GM19023 (cell line): ENCODE data around the gene A2M.

Experiments used
- ATAC-seq: cut with Tn5 transposase; IDR thresholded peaks from one replicate; pipeline ENCODE4 v1.9.1; 2021; ENCODE audit warnings: mild to moderate bottlenecking, moderate library complexity; ENCODE audit not compliant: unreplicated experiment

The A2M gene

GRCh38 chr12:9040484-9041186 lies 75.1 kb downstream of the A2M start:
- no peak for ATAC-seq

DNA sequence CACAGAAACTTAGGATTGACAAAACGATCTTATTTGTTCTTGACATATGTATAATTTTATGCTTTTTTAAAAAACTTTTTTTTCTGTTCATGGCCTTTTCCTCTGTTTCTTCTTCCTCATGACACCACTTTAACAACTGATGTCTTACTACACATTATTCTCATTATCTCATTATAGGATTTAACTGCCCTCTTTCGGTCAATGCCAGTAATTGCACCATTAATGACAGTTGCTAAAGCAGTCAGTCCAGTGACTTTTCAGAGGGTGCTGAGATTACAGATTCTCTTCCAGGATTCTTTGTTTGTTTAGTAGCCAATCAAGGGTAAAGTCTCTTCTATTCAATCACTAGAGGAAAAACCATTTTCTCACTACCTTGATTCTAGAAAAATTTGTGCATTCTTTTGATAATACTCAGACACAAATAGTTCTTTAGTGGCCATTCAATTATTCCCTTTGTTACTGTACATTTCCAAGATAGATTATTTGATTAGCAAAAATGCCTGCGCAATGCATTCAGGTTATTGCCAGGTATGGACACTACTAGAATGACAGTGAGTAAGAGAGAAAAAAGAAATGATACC lies 76.2 kb downstream of the A2M start:
- no peak for ATAC-seq

GRCh38 chr12:9037431-9037830 lies 78.3 kb downstream of the A2M start:
- no peak for ATAC-seq

DNA sequence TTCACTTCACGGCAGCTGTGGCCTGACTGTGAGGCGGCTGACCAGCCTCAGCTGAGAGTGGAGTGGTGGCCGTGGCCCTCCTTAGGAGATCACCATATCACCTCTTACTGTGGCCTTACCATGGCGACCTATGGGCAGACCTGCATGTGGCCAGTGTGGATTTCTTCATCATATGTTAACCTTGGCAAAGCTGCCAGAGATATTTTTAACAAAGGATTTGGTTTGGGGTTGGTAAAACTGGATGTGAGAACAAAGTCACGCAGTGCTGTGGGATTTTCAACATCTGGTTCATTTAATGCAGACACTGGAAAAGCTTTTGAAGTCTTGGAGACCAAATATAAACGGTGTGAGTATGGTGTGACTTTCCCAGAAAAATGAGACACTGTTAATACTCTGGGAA lies 79.5 kb downstream of the A2M start:
- no peak for ATAC-seq

DNA sequence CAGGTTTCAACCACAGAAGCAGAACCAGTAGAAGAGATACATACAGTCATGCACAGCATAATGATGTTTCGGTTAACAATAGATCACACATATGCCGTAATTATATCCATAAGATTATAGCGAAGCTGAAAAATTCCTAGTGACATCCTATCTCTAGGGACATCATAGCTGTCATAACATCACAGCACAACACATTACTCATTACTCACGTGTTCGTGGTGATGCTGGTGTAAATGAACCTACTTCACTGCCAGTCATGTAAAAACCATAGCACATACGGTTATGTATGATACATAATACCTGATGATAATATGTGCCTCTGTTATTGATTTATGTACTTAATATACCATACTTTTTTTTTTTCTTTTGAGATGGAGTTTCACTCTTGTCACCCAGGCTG lies 81.6 kb downstream of the A2M start:
- no peak for ATAC-seq

GRCh38 chr12:9033265-9033887 lies 82.3 kb downstream of the A2M start:
- no peak for ATAC-seq

DNA sequence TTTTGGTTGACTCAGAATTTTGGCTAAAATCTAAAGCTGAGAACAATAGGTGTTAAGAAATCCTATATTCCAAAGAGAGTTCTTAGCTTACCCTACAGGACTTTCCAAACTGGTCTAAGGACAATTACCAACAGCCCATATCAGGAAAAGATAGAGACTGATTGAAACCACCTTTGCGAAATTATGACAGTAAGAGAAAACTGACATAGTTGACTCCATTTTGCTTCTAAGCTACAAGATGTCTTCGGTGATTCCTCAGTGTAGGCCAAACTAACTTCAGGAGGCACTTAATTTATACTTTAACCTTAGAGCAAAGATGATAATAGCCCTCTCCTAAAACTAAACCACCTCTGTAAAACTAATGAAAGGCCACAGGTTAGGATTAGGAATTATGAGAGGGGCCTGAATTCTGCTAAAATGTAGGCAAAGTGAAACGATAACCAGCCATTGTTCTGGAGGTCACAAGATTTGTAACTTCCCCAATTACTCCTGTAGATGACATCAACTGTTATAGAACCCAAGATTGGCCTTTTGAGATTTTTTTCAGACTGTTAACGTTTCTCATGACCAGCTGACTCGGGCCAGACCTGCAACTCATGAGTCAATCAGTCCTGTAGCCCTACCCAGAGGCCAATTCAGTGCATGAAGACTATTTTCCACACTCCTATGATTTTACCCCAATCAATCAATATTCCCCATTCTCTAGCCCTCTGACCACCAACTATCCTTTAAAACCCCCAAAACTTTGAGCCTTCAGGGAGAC lies 83.3 kb downstream of the A2M start:
- ATAC-seq: no peak

GRCh38 chr12:9030776-9031175 lies 84.9 kb downstream of the A2M start:
- ATAC-seq: no peak

DNA sequence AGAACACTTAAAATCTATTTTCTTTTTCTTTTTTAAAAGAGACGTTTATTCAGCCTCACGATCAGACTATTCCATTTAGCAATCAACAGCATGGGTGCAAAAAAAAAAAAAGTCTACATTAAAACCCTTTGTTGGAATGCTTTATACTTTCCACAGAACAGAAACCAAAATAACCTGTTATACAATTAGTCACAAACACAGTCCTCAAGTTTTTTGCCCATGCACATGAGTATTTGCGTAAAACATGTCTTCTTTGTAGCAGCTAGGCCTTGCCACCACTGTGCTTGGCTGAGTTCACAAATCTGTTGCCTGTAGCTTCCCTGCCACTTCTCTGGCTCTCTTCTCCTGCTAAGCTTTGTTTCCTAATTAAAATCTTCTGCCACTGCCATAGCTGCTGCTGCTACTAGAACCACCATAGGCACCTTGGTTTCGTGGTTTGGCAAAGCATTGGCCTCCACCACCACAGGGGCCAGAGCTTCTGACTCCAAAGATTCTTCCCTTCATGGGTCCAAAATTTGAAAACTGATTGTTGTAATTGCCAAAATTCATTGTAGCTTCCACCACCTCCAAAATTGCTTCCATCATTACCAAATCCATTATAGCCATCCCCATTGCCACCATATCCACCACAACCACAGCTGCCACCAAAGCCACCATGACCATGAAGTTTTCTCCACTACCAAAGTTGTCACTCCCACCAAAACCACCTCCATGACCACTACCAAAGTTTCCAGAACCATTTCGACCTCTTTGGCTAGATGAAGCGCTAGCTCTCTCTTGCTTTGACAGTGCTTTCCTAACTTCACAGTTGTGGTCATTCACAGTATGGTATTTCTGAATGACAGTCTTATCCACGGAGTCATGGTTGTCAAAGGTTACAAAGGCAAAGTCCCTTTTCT lies 88.3 kb downstream of the A2M start:
- no peak for ATAC-seq

GRCh38 chr12:9024512-9024911 lies 91.2 kb downstream of the A2M start:
- ATAC-seq: no peak

GRCh38 chr12:9022592-9022991 lies 93.1 kb downstream of the A2M start:
- ATAC-seq: no peak
